CD4-positive, alpha-beta T cell treated with Interleukin-2 at 100 ng/mL for 4 hours (primary cell): ENCODE results near the gene WNT9A.

Source experiments
- DNase-seq: peaks from one replicate; pipeline ENCODE4 v3.0.0-alpha.2; 2020; ENCODE audit warnings: low spot score

WNT9A gene

DNA sequence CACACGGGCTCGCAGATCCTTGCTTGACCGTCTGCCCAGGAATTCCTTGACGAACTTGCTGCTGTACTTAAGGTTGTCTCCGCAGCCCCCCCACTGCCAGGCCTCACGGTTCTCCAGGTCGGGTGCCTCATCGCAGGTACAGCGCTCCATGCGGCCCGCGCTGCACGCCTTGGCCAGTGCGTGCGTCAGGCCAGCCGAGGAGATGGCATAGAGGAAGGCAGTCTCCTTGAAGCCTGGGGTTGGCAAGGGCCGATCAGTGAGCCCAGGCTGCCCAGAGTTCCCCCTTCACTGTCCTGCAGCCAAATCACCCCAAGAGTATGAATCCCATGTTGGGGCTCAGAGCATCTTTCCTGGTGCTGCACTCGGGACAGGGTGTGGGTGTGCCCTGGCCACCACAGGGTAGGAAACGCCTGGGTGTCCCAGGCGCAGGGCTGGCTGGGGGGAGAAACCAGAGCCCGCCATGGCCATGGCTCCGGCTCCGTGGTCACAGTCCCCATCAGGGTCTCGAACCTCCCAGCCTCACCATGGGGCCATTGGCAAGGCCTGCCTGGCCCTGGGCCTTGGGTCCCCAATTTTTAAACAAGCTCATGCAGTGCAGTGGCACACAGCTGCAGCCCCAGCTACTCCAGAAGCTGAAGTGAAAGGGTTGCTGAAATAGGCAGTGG lies 23.4 kb downstream of the WNT9A start:
- no peak for DNase-seq

DNA sequence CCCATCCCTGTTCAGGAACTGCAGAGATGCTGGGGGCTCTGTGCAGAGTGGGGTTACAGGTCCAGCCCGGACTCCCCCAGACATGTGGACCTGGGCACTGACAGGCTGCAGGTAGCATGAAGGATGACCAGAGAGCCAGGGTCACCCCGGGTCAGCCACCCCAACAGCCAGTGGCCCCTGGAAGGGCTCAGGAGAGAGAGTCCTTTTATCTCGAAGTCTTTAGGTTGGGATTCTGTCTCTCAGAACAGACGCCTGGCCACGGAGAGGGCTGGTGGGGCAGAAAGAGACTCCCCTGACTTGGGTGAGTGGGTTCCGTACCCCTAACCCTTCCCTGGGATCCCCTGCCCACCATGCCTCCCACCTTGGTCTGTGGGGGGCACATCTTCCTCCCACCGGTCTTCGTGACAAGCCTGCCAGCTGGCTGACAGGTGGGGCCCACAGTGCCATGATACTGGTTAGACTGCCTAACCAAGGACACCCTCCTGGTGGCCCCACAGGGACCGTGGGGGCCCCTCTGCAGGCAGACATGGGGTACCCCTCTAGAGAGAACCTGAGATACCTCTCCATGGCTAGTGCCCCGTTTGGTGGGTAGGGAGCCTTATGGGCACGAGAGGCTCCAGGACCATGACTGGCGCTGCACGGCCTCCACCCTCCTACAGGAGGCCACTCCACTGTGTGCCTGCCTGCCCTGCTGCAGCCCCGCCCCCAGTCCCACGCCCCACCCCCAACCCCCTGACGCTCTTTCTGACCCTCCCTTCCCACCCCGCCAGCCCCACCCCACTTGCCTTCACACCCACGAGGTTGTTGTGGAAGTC lies 24.2 kb downstream of the WNT9A start:
- no peak for DNase-seq

DNA sequence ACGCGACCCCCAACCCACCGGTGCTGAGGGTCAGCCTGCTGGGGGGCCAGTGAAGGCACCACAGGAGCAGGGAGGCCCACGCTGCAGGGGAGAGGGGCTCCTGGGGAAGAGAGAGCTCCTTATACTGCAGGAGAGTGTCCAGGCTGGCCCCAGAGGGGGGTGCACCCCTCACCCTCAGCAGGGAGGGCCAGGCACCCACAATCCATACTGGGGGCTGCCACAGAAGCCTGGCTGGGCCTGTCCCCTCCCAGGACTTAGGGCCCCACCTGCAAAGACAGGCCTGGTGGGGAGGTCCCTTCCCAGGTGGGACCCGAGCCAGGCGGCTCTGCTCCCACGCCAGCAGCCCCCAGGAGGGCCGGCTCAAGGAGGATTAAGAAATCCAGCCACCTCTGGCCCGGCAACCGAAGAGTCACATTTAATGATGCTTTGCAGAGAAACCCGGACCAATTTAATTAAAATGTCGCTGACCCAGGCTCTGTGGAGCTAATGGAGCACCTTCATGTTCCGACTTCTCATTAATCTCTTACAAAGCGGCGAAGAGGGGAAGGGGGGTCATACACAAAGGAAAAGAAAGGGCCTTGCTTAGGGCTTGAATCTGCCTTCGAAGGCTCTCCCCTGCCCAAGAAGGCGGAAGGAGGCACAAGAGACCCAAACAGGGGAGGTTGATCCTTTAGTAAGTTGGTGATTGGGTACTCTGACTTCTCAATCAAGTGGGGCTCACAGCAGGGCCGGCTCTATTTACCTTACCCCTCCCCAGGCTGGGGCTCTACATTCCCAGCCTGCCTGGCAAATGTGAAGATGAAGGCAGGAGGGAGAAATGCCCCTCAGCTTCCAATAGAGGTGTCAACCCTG lies 25.0 kb downstream of the WNT9A start:
- DNase-seq: no peak

DNA sequence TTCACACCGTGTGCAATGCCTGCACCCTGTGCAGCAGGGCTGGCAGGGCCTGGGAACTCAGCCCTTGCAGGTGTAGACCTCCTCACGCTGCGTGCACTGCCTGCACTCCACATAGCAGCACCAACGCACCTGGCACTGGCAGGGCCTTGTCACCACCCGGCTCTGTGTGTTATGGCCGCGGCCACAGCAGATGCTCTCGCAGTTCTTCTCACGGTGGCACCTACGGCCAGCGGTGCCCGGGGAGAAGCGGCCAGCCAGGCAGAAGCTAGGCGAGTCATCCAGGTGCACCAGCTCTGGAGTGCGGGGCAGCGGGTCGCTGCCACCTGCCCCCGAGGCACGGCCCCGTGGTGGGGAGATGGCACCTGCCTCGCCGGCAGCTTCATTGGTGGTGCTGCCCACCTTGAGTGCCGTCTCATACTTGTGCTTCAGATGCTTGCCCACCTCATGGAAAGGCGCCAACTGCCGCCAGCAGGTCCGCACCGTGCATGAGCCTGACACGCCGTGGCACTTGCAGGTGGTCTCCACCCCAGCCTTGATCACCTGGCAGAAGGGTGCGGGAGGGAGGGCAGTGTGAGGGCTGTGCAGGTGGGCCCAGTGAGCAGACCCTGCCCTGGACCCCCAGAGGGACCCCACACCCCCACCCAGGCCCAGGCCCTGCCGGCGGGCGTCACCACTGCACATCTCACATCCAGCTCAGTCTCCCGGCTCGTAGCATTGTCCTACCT lies 26.1 kb downstream of the WNT9A start:
- no peak for DNase-seq

DNA sequence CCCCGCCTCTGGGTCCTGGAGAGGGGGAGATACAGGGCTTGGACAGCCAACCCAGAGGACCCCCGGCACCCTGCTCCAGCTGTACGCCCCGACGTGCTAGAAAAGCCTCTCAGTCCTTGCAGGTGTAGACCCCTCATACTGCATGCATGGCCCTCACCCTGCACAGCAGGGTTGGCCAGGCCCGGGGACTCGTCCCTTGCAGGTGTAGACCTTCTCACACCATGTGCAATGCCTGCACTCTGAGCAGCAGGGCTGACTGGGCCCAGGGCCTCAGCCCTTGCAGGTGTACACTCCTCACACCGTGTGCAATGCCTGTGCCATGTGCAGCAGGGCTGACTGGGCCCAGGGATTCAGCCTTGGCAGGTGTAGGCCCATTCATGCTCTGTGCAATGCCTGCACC lies 26.8 kb downstream of the WNT9A start:
- DNase-seq: no peak

DNA sequence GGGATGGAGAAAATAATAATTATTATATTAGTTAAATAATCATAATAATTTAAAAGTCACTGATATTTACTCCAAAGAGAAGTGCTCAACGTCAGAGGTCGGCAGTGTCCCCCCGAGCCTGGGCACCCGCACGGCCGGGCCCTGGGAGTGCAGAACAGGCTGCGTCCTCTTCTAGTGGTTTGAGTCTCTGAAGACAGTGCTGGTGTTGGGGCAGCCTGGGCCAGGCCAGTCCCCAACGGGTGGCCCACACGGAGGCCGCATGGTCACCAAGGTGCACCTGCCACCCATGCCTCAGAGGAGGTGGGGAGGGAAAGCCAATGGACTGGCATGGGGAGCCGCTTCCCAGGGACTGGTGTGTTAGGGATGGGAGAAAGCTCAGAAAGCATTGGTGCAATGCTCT lies 27.3 kb downstream of the WNT9A start:
- DNase-seq: no peak

DNA sequence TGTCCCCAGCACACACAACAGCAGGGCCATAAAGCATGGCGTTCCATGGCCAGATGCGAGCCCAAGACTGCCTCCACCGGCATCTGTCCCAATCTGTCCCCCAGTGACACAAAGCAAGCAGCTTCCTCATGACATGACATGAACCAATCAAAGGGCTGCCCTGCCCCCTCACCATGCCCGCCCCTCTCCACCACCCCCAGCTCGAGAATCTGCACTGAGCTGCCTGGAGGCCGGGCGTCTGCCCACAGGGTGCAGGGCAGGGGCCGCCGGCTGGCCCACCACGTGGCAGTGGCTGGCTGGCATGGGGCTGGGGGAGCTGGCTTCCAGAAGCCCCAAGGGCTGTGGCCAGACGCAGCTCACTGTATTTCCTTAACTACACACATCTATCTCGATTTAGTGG lies 27.8 kb downstream of the WNT9A start:
- DNase-seq: no peak

DNA sequence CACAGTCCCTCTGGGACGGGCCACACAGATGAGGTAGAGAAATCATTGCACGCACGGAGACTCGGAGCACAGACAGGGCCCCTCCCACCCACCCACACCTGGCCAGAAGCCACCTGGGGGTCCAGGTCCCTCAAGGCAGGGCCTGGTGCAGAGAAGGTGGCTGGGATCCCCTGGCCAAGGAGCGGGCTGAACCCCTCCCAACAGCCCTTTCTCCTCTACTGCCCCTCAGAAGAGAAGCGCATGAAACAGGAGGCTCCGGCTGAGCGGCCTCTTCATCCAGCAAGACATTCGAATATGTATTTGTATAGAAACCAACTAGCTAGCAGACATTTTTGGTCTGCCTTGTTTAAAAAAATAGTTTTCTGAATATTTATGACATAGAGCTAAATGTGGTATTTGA lies 29.0 kb downstream of the WNT9A start:
- DNase-seq: no peak

DNA sequence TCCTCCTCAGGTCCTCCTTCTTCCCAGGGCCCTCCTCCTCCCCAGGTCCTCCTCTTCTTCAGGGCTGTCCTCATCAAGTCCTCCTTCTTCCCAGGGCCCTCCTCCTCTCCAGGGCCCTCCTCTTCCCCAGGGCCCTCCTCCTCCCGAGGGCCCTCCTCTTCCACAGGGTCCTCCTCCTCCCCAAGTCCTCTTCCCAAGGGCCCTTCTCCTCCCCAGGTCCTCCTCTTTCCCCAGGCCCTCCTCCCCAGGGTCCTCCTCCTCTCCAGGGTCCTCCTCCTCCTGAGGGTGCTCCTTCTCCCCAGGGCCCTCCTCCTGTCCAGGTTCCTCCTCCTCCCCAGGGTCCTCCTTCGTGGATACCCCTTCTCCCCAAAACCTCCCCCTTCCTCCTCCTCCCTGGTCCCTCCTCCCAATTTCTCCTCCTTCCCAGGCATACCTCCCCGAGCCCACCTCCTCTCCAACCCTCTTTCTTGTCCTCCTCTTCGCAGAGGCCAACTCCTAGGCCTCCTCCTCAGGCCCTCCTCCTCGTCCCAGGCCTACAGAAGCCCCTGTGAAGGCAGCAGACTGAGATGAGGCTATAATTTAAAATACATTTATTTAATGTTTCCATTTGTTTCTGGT lies 29.5 kb downstream of the WNT9A start:
- DNase-seq: no peak

DNA sequence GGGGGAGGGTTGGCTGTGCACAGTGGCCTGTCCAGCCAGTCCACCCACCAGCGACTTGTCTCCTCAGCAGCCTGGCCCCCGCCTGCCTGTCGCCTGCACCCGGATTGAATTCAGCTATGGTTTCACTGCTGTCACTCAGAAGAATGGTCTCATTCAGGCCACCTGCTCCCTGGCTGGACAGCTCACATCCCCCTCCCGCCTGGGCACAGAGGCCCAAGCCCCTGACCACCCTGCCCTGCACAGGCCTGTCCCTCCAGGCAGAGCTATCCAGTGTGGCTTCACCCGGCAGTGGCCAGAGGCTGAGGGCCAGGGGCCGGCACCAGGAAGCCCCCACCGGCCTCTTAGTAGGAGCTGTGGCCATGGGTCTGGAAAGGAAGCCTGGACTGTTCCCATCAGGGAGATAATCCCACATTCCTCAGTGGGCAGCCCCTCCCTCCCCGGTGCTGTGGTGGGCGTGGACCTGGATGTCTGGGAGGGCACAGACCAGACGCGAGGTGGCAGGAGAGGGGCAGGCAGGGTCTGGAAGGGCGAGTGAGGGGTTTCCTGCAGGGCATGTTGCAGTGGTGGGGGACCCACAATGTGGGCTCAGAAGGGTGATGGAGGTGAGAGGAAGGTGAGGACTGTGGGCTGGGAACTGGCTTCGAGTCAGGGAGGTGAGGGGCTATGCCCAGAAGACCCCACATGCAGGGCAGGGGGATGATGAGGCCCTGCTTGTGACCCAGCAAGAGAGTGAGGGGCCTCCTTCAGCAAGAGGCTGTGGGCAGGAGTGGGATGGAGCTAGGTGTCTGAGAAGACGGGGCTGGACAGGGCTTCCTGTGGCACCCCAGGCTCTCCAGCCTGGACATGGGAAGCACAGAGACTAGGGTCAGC lies 30.4 kb downstream of the WNT9A start:
- DNase-seq: no peak

DNA sequence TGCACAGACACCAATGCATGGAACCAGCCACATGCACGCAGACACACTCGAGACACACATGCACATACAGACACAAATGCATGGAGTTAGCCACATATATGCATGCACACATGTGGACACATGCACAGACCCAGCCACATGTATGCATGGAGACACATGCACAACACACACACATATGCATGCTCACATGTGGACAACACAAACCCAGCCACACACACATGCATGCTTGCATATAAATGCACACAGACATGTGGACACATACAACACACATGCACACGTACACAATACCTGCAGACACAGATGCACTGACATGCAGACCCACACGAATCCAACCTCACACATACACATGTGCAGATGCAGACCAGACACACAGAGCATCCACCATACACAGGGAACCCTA lies 31.1 kb downstream of the WNT9A start:
- no peak for DNase-seq

DNA sequence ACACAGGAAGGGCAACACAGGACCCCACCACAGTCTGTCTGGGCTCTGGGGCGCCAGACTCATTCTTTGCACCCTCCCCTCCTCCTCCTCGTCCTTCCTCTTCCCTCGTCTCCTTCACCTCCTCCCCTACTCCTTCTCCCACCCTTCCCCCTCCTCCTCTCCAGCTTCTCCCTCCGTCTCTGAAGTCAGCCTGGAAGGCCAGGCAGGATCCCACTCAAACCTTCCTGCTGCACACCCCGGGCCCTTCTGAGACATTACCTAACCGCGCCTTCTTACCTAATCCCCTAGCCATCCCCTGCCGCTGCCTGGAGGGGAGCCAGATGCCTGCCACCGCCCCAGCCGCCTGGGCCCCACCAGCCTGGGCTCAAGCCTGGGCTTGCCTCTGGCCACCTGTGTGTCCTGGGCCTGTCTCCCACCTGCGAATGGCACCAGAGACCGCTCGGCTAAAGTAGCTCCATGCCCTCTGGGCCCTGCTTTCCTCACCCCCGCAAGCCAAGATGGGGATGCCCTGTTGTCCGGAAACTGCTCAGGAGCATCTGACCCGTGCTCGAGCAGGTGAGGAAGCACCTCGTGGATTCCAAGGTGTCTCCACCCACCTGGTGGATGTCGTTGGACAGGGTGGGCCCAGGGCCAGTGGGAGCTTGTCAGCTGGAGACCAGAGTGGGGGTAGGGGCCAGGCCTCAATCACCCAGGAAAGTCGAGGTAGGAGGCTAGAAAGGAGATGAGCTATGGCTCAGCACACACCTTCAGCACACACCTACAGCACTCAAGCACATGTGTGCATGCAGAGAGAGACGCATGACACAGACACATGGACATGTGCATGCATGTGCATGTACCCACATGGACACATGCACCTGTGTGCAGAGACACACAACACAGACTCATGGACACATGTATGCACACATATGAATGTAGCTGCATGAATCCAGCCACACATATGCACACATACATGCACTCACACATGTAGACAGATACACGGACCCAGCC lies 31.9 kb downstream of the WNT9A start:
- DNase-seq: no peak

DNA sequence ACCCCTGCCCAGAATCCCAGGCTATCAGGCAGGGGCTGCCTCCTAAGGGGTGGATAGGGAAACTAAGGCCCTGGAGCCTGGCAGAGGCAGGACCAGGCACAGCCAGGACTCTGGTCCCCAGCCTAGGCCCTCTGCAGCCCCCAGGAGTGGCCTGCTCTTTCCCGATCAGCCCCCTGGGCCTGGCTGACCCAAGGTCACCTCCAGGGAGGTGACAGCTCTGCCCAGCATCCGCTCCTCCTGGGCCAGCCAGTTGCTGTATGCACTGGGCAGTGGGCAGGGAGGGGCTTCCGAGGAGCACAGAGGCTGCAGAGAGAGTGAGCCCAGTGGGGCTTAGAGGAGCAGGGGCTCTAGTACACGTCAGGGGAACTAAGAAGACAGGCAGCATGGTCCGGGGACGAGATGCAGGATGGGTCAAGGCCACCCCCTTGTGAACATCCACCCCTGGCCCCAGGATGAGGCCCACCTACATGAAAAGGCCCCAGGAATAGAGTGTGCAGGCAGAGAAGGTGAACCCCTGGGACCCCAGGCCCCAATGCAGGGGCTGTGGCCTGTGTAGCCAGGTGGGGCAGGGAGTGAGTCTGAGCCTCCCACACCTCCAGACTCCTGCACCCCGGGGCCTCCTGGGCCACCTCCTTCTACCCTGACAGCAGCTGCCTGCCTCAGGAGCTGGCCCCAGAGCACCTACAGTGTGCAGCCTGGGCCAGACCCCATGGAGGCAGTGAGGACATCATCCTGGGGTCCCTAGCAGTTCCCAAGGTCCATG lies 32.8 kb downstream of the WNT9A start:
- no peak for DNase-seq

DNA sequence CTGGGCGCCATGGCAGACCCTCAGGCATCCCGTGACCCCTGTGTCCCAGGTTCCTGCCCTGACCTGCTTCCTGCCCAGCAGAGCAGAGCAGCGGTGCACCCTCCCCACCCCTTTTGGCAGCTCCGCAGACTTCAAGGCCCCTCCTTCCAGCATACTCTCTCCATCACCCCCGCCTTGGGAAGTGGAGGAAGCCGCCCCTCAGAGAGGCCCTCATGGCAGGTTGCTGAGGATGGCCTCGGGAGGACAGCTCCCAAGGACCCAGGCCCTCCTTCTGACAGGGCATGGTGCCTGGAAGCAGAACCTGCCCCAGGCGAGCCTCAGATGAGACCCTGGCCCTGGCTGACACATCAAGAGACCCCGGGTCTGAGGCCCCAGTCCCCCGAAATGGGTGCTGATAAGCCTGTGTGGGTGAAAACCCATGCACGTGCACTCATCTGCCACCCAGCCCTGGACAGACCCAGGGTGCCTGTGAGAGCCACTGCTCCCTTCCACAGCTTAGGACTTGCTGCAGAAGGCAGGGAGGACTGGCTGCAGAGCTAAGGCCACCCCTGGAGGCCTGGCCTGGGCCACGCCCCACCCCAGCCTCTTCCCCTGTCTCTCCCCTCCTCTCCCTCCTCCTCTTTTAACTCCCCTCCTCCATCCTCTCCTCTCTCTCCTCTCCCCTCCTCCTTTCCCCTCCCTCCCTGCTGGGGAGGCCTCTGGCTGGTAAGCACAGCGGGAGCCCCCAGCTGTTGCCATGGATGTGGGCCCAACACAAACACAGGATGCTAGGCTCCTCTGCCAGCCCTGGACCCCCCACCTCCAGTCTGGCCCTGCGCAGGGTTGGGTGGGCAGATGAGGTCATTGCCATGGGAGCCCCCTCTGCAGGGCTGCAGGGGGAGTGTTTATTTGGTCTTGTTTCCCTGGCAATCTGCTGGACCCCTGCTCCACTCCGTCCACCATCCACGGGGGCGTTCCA lies 33.7 kb downstream of the WNT9A start:
- no peak for DNase-seq

DNA sequence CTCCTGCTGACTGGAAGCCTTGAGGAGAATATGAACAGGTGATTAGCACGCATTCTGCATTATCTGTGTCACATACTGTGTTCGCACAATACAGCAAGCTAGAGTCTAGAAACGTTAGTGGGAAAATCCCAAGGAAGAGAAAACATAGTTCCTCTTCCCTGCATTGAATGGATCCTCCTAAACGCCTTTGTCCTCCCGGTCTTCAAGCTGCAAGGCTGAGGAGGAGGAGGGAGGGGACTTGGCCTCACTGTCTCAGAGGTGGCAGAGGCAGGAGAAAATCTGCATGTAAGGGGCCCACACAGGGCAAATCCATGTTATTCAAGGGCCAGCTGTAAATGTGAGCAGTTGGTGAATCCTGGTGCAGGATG lies 34.4 kb downstream of the WNT9A start:
- DNase-seq: no peak

DNA sequence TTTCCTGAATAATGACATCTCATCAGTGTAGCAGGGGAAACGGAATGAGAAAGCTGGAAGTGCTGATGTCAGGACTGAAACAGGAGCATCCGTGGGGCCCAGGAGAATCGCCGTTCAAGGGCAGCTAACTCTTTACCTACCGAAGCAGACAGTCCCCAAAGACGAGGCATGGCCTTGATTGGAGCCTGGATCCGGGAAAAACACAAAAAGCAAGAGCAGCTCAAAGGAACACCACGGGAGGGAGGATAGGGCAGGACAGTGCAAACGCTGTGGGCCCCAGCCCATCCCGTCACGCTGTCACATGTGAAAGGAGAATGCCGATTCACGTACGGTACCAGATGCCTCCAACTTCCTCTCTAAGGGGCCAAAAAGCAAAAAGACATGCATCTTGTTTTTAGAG lies 34.9 kb downstream of the WNT9A start:
- no peak for DNase-seq

DNA sequence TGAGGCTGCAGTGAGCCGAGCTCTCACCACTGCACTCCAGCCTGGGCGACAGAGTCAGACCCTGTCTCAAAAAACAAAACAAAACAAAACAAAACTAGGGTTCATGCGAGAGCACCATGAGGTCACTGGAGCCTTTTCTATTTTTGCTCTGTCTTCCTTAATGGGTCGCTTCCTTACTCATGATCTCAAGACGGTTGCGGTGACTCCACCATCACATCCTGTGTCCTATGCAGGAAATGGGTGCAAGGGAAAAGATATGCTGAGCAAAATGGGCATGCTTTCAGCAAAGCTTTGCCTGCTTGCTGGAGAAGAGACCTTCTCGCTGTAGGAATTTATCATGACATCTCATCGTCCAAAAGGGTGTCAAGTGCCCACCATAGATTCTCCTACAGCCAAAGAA lies 36.4 kb downstream of the WNT9A start:
- DNase-seq: no peak
